Esophagus muscularis mucosa (tissue), 4 donors: Measurements from ENCODE around the gene NFIB. TPM values are rescaled to one million over a fixed set of nuclear protein-coding genes. Genes with fewer than 3 reads are reported as not detected.

Source experiments
- DNase-seq: peaks from one replicate; pipeline ENCODE4 v3.0.0-alpha.2; 2017; ENCODE audit errors: extremely low spot score
- H3K27ac ChIP-seq, 4 donors: fragments of 200-600 bp; sonication (generic); replicated peaks in 1 of 4; 1 replicate in 3 of 4; 2 replicates in 1 of 4; pipeline ENCODE4 v1.5.1; 2016 to 2019; ENCODE audit warnings: mild to moderate bottlenecking in 1 of 4
- H3K27me3 ChIP-seq, 4 donors: fragments of 200-600 bp; sonication (generic); one replicate each; pipeline versions ENCODE4 v1.5.1 to v1.6.0; 2016 to 2019
- H3K36me3 ChIP-seq, 4 donors: fragments of 200-600 bp; sonication (generic); one replicate each; pipeline ENCODE4 v1.5.1; 2016 to 2019
- H3K4me1 ChIP-seq, 4 donors: fragments of 200-600 bp; sonication (generic); one replicate each; pipeline ENCODE4 v1.5.1; 2016 to 2019
- H3K4me3 ChIP-seq, 4 donors: fragments of 200-600 bp; sonication (generic); 1 replicate in 2 of 4; 2 replicates in 2 of 4; pipeline ENCODE4 v1.5.1; 2016 to 2019; ENCODE audit warnings: mild to moderate bottlenecking in 4 of 4, moderate library complexity in 1 of 4
- H3K9me3 ChIP-seq, 4 donors: fragments of 200-600 bp; sonication (generic); 1 replicate in 3 of 4; 2 replicates in 1 of 4; pipeline ENCODE4 v1.5.1; 2016 to 2019
- CTCF ChIP-seq, 3 experiments: fragments of 200-600 bp in 2 of 3; fragments of 450-650 bp in 1 of 3; sonication (generic) in 2 of 3; IDR thresholded peaks; one replicate each; pipeline ENCODE4 v1.5.1; 2017 to 2019; ENCODE audit warnings: antibody characterized with exemption in 3 of 3, mild to moderate bottlenecking in 2 of 3, moderate library complexity in 1 of 3
- EP300 ChIP-seq: sonication (generic); formaldehyde crosslinking; IDR thresholded peaks from one replicate; pipeline ENCODE4 v1.6.1; 2017; ENCODE audit warnings: antibody characterized with exemption
- POLR2A ChIP-seq: fragments of 450-650 bp; IDR thresholded peaks from one replicate; pipeline ENCODE4 v1.6.1; 2017; ENCODE audit warnings: antibody characterized with exemption, moderate library complexity, mild to moderate bottlenecking, low read depth
- POLR2AphosphoS5 ChIP-seq, 2 donors: sonication (generic); formaldehyde crosslinking; IDR thresholded peaks; one replicate each; pipeline ENCODE4 v1.6.1; 2017; ENCODE audit warnings: antibody characterized with exemption in 2 of 2
- WGBS: methylation state at CpG from one replicate; pipeline ENCODE4 v1.1.5; 2018; 5-methylcytosine and 5-hydroxymethylcytosine counted together
- intact Hi-C: fragments of 100-400 bp; cut with DNase I; formaldehyde crosslinking; loops from one replicate; pipeline ENCODE4 v1.15.1; 2023
- total RNA-seq, 4 donors: library from RNA; depleted of rRNA; stranded (reverse); fragments of >200 nt; gene quantifications; one replicate each; pipeline versions ENCODE4 v1.1.0 to v1.2.1, GENCODE V29; 2016

The NFIB gene
- total RNA-seq, 4 donors from 2014 or later = 38.1 to 64.4 (median 55.8) TPM

- WGBS = 86% methylated on average over 5 of the region's 5 CpGs
- no peak for DNase-seq
- intact Hi-C loops = no loop called here
- Histone ChIP-seq H3K4me1 (peaks cover 46 to 70% (median 54%) of the 10 kb centered on the region in 4 donors), H3K9me3 (no peaks in the 10 kb centered on the region), H3K27ac (no peak overlapping the region), H3K36me3 (no peaks in the 10 kb centered on the region), H3K27me3 (no peaks in the 10 kb centered on the region), H3K4me3 (no peak overlapping the region)
- TF ChIP-seq CTCF (IDR thresholded peaks at IDR 0.05) (no peak), EP300 (no peak), POLR2AphosphoS5 (IDR thresholded peaks at IDR 0.05) (no peak), POLR2A (no peak)
These were observed 70.4 kb downstream of the NFIB start for GRCh38 chr9:14243514-14244042.

- Histone ChIP-seq H3K27ac (no peak overlapping the region), H3K4me1 (peaks cover 52 to 79% (median 59%) of the 10 kb centered on the region in 4 donors), H3K4me3 (no peak overlapping the region), H3K36me3 (no peaks in the 10 kb centered on the region), H3K27me3 (no peaks in the 10 kb centered on the region), H3K9me3 (no peaks in the 10 kb centered on the region)
- TF ChIP-seq EP300 (no peak), CTCF (IDR thresholded peaks at IDR 0.05) (no peak), POLR2AphosphoS5 (IDR thresholded peaks at IDR 0.05) (no peak), POLR2A (no peak)
- no peak for DNase-seq
- intact Hi-C loops = no loop called here
These were observed 71.7 kb downstream of the NFIB start for GRCh38 chr9:14242150-14242805.

GRCh38 chr9:14240537-14240936 lies 73.4 kb downstream of the NFIB start:
- DNase-seq = no peak
- no peaks in the 10 kb centered on the region for H3K27me3 ChIP-seq
- peaks cover 51 to 81% (median 64%) of the 10 kb centered on the region in 4 donors for H3K4me1 ChIP-seq
- intact Hi-C loops = no loop called here
- H3K4me3 ChIP-seq = no peak overlapping the region
- peak overlapping the region in 1 of 4 donors; percentile 2 for H3K27ac ChIP-seq
- no peaks in the 10 kb centered on the region for H3K9me3 ChIP-seq
- no peaks in the 10 kb centered on the region for H3K36me3 ChIP-seq
- 40% methylated on average over 6 of the region's 6 CpGs for WGBS
- TF ChIP-seq POLR2AphosphoS5 (IDR thresholded peaks at IDR 0.05) (no peak), CTCF (IDR thresholded peaks at IDR 0.05) (no peak), EP300 (no peak), POLR2A (no peak)

GRCh38 chr9:14238518-14238917 lies 75.4 kb downstream of the NFIB start:
- no peak for DNase-seq
- WGBS = 43% methylated on average over 4 of the region's 4 CpGs
- Histone ChIP-seq H3K4me1 (peaks cover 45 to 75% (median 62%) of the 10 kb centered on the region in 4 donors), H3K9me3 (no peaks in the 10 kb centered on the region), H3K36me3 (peaks cover 0 to 5% (median 0%) of the 10 kb centered on the region in 4 donors), H3K27ac (peak overlapping the region in 3 of 4 donors; percentile 30 to 55 (median 53)), H3K4me3 (no peak overlapping the region), H3K27me3 (no peaks in the 10 kb centered on the region)
- intact Hi-C loops = no loop called here
- TF ChIP-seq POLR2AphosphoS5 (IDR thresholded peaks at IDR 0.05) (peak; percentile 55 to 61), CTCF (IDR thresholded peaks at IDR 0.05) (no peak), EP300 (no peak), POLR2A (no peak)
